Stimulated activated CD4-positive, alpha-beta T cell treated with anti-CD3 and anti-CD28 coated beads, Interleukin-4, amount 100 ng/mL, for 1 hour (primary cell): Measurements from ENCODE around the gene CADM3.
A peak's percentile ranks its signal among the peaks of the same experiment; 100 is the strongest.

Source experiments
- DNase-seq: peaks from one replicate; pipeline ENCODE4 v3.0.0-alpha.2; 2020

Gene CADM3

DNA sequence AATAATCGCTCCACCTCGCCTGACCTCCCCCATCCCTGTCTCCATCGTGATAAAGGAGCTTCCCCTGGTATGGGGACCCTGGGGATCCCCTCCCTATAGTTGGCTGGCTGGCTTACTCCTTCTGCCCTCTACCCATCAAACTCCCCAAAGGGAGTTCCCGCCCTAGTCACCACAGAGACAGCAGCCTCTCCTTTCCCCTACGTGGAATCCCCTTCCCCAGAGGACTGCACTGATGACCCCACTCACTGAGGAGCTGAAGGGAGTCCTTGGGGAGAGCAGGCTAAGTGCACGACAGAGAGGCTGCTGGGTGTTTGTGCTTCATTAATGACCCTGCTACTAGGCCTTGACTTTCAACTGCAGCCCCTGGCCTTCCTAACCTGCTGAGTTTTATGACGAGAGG lies 1.9 kb downstream of the CADM3 start:
- no peak for DNase-seq

DNA sequence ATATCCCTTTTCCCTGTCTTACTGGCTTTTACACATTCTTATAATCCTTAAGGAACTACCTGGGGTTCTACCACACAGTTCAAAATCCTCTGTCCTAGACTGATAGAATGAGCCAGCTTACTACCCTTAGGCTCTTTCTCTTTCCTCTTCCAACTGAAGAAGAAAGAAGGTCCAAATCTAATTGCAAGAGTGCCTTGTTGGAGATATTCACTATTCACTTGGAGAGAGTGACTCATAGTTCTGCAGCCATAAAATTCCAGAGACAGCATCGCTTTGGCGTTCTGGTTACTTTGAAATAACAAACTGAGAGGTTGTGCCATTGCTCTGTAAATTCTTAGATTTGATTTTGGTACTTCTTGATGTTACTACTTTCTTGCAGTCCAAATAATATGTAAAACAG lies 4.2 kb downstream of the CADM3 start:
- no peak for DNase-seq

DNA sequence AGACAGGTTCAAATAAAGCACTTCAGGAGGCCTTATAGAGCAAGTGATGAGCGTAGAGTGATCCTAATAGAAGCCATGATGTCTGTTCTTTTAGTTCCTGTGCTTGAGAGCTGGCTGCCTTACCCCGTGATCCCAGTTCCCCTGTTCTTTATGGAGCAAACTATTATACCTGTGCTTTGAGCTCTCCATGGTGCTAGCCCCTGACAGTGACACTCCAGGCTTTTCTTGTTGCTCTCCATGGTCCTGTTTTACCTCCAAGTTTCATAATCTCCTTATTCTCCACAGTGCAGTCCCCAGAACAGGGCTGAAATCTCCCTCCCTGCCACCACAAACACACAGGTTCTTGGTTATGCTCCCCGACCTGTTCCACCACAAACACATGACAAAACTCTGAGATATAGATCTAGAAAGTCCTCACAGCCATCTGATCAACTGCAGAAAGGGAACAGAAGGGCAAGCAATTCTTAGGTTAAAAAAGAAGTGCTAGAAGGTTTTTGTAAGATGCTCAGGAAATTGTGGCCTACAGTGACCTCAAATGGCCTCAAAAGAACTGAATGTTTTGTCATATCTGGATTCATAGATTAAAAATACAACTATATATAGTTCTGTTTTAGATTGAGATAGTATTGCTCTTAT lies 6.0 kb downstream of the CADM3 start:
- DNase-seq, result no peak

DNA sequence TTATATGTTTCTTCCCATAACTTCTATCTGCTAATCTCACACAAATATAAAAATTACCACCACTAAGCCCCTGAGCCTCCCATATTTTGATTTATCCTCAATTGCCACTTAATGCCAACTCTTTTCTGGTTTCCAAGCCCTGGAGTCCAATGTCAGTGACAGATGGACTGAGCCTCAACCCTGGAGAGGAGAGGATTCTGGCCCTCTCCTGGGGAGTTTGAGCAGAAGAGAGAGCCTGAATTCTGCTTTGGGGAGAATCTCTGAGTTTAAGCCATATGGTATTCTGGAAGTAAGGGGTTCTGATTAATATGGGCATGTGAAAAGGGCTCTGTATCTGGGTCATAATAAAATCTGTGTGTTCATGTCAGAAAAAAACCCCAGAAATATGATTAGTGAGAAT lies 8.5 kb downstream of the CADM3 start:
- no peak for DNase-seq

DNA sequence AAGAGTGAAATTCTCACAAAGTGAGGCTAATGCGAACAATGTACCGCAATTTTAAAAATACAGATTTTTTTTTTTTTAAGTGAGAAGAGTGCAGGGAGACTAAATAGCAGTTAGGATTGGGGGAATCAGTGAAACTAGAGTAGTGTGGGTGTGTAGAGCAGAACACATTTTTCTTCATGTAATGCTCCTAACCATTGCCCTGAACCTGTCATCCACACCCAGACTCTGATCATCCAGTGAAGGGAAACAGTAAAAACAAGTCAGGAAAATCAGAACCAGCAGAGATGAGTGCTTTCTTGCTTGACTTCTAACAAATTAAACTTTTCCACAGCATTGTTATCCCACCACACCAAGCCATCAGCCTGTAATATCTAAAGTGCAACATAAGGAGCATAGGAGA lies 9.1 kb downstream of the CADM3 start:
- no peak for DNase-seq

DNA sequence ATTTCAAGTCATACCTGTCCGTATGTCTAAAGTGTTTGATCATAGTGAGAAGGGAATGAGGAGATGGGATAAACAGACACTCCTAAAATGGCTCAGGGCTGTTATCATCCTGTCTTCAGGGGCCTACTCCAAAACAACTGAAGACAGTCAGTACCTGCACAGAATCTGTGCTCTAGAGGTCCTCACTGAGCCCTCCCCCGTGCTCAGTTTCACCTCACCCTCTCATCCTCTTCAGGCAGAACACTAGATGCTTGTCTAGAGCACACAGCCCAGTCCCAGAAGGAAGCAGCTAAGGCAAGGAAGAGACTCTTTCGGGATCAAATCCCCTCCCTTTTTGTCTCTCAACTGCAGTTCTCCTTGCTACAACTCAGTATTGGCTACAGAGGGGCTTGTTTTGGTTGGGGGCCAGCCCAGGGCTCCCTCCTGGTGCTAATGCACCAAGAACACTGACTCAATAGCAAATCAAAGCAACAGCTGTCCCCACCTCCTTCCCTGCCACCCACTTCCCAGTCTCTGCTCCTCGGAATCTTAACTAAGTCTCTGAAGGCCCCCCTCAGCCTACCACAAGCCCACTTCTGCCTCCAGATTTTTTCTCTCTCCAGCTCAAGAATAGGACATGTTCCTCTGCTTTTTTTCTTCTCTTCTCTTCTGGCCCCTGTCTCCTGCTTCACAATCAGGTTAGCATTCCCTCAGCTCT lies 10.1 kb downstream of the CADM3 start:
- no peak for DNase-seq

DNA sequence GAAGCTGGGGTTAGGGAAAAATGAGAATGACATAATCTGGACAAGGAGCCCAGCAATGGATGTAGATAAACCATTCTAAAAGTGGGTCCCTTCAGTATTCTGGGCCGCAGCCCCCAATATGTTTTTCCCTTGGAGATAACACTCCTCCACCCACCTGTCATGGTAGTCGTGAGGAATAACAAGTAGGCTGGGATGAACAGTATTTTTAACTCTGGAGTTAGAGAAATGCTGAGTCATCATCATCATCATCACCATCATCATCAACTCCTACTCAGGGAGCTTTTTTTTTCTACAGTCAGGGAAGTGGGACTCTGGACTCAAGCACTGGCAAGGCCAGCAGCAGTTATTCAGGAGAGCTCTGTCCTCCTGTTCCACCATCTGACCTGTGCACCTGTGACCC lies 12.8 kb downstream of the CADM3 start:
- DNase-seq, result no peak

DNA sequence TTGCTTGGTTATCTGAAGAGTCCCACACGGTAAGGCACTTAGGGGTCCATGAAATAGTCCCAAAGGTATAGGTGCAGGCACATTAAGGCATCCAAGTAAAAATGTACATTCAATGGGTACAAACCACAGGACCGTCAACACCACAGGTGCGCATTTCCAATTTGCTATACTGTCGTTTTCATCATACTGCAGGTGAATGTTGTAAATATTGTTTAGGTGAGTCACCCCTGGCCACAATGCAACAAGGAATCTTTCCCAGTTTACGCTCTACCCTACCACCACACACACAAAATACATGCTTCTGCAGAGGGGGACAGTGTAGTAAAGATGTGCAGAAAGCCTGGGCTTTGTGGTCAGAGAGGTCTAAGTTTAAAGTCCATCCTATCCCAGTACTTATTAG lies 13.7 kb downstream of the CADM3 start:
- DNase-seq, result no peak

DNA sequence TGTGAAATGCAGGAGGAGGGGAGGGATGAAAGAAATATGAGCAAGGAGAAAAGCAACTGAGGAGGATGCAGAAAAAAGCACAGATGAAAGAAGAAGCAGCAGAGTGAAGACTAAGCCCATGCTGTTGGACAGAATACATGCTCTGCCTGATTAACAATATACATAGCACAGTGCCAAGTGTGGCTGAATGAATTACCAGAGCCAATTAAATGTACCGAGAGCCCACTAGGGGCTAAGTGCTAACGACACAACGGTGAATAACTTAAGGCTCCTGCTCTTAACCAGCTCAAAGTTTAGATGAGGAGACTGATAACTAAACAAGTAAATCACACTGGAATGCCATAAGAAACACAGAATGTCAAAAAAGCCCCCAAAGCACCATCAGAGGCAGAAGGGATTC lies 15.6 kb downstream of the CADM3 start:
- DNase-seq, result no peak

DNA sequence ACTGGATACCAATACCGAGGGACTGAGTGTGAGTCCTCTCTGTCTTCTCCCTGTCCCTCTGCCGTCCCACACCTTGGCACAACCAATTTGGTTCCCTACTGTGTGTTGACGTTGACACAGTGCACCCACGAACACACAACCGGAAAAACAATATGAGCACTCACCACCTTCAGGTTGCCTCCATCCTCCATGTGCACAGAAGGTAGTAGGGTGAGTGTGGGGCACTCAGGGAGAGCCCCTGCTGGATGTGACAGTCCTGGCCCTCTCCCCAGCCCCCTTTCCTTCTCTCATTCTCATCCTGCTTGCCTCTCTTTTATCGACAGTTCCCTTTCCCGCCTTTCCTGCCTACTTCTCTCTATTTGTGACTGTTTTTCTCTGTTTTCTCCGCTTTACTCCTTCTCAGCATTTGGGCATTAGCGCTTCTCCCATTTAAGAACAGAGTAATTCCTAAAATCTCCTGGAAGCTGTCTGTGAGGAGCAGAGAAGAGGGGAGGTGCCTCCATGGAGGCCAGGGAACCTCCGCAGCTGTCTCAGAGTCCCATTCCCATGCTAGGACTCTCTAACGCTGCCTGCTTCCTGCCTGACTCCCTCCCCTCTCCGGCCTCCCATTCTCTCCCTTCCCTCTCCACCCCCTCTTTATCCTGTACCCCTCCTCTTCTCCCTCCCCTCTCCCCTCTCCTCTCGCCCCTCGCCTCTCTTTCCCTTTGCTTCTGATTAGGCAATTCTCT lies 16.4 kb downstream of the CADM3 start:
- no peak for DNase-seq

DNA sequence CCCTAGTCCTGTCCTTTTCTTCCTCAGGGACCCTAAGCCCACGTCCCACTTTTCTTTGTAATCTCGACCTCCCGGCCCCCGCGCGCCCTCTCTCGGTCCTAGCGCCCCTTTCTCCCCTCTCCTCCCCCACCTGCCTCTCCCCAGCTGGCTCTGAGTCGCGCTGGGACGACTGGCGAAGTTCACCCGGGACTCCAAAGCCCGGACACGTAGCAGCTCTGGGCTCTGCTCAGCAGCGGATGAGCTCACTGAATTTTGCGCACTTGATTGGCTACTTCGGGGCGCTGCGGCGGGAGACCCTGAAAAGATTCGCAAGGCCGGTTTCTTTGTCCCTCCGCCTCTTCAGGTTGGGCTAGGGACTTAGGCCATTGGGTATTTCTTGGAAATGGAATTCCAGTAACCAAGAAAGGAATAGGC lies 17.0 kb downstream of the CADM3 start:
- DNase-seq, result no peak

DNA sequence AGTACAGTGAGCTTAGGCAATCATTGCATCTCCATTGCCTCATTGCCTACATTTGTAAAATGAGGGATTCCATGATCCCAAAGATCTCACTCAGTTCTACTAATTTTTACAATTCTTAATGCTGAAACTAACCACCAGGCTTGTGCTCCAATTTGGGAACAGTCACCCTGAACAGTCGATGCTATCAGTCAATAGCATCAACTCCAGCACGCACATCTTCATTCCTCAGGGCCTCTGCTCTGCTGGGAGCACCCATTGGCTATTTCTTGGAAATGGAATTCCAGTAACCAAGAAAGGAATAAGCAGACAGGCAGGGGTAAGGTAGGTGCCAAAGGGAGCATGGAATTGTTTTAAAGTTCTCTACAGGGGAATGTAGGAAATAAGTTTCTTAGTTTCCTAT lies 19.0 kb downstream of the CADM3 start:
- no peak for DNase-seq

DNA sequence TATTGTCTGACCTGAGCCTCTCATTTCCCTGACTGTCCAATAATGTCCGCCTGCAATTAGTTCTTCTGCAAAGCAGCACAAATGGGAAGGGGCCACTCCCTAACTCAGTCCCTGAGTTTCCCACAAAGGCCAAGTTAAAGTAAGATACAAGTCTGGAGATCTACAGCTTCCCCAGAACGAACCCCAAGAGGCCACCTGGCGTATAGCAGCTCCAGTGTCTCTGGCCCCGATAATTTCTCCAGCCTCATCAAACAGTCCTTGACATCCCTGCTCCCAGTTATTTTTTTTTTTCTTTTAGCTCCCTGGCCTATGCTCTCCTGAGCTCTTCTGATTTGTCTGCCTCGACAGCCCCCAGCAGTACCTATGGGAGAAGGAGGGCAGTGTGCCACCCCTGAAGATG lies 25.1 kb downstream of the CADM3 start:
- no peak for DNase-seq

DNA sequence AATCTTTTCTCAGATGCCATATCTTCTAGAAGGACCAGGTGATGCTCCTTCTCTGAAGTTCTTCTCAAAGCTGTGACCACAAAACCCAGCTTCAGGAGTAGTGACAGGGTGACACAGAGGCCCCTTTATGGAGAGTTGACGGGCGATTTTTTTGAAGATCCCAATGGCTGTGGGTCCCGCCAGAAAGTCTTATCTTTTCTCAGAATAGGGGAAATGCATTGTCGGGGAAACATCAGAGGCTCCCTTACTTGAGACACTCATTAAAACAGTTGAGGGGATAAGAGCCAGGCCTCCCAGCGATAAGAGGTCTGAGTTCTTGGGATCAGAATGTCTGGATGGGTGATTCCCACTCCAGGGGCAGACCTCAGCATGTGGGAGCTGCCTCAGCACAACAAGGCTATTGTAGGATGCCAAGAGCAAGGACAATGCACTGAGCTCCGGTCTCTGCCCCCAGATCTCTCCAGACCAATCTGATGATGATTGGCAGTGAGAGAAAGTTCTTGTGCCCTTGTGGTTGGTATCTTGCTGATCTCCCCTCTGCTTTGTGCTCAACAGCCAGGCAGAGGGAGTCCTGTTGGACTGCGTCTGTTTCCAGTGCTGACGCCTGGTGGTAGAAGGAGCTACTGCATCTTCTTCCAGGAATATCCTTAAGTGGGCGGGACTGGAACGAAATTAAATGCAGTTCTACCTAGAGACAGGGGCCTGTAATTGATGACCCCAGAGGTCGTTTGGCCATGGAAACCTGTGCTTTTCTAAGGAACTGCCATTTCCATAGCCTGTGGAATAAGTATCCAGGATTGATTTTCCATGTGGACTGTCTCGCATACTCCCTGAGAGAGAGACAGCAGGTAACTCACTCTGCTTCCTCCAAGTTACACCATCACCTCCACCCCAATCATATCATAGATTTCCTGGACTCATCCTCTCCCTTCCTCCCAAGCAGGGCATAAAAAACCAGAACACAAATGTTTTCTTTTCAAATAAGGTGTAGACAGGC lies 26.4 kb downstream of the CADM3 start:
- DNase-seq, result peak; percentile 42

DNA sequence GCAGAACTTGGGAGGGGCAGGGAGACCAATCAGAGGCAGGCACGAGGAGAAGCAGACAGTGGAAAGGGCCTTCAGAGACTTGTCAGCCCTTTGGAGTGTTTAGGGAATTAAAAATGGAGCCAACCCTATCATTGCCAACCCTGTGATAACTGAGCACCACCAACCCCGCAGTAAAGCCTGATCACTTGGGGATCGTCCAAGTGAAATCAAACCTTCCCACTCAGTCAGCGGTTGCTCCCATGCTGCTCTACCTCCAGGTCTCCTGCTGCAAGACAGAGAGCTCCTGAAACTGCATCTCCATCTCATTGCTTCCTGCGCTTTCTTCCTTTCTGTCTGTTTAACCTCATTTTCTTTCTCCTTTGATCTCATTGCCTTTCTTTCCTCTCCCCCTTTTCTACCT lies 28.5 kb downstream of the CADM3 start:
- no peak for DNase-seq

DNA sequence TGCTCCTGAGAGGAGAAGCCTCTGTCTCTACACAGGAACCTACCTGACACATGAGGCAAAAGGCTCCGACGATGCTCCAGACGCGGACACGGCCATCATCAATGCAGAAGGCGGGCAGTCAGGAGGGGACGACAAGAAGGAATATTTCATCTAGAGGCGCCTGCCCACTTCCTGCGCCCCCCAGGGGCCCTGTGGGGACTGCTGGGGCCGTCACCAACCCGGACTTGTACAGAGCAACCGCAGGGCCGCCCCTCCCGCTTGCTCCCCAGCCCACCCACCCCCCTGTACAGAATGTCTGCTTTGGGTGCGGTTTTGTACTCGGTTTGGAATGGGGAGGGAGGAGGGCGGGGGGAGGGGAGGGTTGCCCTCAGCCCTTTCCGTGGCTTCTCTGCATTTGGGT lies 29.4 kb downstream of the CADM3 start:
- no peak for DNase-seq

DNA sequence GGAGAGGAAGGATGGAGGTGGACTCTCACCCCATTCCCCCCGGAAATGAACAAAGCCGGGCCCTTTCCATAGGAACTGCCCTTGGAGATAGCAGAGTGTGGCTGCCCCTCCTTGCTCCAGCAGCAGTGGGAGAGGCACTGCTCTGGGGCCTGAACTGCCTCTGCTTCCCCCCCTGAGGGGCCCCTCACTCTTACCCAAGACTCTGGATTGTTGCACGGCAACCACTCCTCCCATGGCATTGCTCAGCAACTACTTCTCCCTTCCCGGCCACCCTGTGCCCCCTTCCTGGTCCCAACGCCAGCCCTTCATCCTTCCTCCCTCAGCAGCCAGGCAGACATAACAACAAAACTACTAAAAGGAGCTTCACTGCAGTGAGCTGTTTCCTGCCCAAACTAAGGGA lies 30.2 kb downstream of the CADM3 start:
- DNase-seq, result no peak

DNA sequence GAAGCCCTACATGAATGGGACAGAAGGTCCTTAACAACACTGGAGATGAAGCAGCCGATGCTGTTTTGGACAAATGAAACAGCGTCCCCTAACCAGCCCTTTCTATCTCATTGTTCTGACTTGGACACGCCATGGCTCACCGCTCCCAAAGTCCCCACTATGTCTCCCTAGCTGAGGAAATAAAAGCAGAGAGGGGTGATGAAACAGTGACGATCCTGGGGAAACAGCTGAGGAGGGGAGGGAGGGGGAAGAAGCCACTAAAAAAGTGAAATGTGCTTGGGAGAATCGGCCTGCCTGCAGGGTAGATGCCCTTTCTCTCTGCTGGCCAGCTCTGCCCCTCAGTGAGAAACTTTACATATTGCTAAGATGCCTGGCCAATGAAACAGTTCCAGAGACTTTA lies 32.2 kb downstream of the CADM3 start:
- DNase-seq, result no peak

DNA sequence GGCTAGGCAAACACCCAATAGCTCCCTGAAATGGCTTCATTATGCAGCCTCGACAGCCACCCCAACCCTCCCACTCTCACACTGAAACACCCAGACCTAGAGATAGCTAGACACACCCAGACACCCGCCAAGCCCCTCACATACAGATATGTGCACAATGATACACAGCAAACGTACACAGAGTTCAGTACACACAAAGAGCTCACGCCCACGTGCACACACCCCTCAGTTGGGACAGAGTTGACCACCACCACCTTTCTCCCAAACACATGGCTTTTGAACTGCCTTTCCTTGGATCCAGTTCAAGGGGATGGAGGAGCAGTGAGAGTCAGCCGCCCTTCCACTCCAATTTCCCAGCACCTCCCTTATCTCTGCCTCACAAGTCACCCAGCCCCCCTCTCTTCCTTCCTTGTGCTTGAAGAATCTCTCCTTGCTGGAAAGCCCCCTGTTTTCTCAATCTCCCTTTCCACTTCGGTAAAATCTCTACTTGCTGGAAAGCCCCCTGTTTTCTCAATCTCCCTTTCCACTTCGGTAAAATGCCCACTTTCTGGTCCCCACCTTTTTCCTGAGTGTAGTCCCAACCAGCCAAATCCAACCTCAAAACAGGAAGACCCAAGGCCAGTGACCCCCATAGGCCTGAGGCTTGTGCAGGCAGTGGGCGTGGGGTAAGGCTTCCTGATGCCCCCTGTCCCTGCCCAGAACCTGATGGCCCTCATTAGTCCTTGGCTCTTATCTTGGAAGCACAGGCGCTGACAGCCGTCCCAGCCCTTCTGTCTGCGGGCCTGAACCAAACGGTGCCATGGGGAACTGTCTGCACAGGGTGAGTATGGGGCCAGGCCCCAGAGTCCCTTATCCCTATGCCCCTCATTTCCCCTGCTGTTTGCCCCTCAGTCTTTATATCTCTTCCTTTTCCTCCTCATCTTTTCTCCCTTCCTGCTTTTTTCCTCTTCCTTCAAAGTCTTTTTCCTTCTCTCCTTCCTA lies 33.0 kb downstream of the CADM3 start, which contains the start of gene ACKR1:
TSS of gene ACKR1 (plus strand) at position 715 of the 981 bp plus-strand sequence. CDS start at position 800, 85 bp downstream.
- no peak for DNase-seq

DNA sequence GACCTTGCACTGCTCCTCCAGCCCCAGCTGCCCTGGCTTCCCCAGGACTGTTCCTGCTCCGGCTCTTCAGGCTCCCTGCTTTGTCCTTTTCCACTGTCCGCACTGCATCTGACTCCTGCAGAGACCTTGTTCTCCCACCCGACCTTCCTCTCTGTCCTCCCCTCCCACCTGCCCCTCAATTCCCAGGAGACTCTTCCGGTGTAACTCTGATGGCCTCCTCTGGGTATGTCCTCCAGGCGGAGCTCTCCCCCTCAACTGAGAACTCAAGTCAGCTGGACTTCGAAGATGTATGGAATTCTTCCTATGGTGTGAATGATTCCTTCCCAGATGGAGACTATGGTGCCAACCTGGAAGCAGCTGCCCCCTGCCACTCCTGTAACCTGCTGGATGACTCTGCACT lies 33.8 kb downstream of the CADM3 start:
- DNase-seq, result no peak

DNA sequence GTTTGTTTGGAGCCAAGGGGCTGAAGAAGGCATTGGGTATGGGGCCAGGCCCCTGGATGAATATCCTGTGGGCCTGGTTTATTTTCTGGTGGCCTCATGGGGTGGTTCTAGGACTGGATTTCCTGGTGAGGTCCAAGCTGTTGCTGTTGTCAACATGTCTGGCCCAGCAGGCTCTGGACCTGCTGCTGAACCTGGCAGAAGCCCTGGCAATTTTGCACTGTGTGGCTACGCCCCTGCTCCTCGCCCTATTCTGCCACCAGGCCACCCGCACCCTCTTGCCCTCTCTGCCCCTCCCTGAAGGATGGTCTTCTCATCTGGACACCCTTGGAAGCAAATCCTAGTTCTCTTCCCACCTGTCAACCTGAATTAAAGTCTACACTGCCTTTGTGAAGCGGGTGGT lies 34.7 kb downstream of the CADM3 start:
- no peak for DNase-seq

DNA sequence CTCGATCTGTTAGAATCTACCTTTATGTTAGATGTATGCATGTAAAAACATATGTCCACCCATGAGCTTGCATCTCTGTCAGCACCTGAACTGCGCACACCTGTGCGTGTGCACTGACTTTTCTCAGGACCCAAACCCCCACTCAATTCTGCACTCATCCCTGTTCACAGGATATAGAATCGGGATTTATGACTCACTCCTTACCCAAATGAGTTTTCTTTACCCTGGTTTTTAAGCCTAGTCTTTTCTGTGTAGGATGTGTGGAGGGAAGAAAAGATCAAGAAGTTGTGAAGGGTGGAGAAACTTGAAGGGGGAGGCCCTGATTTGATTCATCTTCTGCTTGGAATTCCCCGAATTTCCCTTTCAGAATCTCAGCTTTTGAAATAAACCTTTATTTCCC lies 35.7 kb downstream of the CADM3 start:
- DNase-seq, result no peak
